RKO (cell line): ENCODE measurements around the gene ERCC5.

Experiments used
- DNase-seq: peaks from one replicate; pipeline ENCODE4 v3.0.0-alpha.2; 2016; ENCODE audit warnings: low spot score

Gene ERCC5

GRCh38 chr13:102922184-102922583, 76.4 kb downstream of the ERCC5 start:
- DNase-seq = no peak
